Spleen (tissue), 11 donors: Measurements from ENCODE around the gene POU2F3. TPM values are rescaled to one million over a fixed set of nuclear protein-coding genes. Genes with fewer than 3 reads are reported as not detected.

Experiments
- DNase-seq: peaks from one replicate; pipeline ENCODE4 v3.0.0-alpha.2; 2020
- H3K27ac ChIP-seq, 8 donors: fragments of 200-600 bp; sonication (generic) in 7 of 8; 1 replicate in 4 of 8; 2 replicates in 4 of 8; pipeline versions ENCODE4 v1.5.0 to v1.8.0; 2016 to 2021; ENCODE audit warnings: inconsistent platforms in 4 of 8, mild to moderate bottlenecking in 4 of 8, moderate library complexity in 1 of 8
- H3K27me3 ChIP-seq, 7 donors: fragments of 200-600 bp; sonication (generic) in 6 of 7; replicated peaks in 1 of 7; 1 replicate in 4 of 7; 2 replicates in 3 of 7; pipeline versions ENCODE4 v1.5.0 to v1.8.0; 2016 to 2021; ENCODE audit warnings: inconsistent platforms in 3 of 7, mild to moderate bottlenecking in 1 of 7
- H3K36me3 ChIP-seq, 6 donors: fragments of 200-600 bp; sonication (generic) in 5 of 6; 1 replicate in 4 of 6; 2 replicates in 2 of 6; pipeline versions ENCODE4 v1.5.0 to v1.8.0; 2016 to 2021; ENCODE audit warnings: inconsistent platforms in 2 of 6
- H3K4me1 ChIP-seq, 6 donors: fragments of 200-600 bp; sonication (generic) in 5 of 6; 1 replicate in 3 of 6; 2 replicates in 3 of 6; pipeline versions ENCODE4 v1.5.0 to v1.8.0; 2016 to 2021; ENCODE audit warnings: inconsistent platforms in 3 of 6
- H3K4me3 ChIP-seq, 8 donors: fragments of 200-600 bp; sonication (generic) in 7 of 8; 1 replicate in 4 of 8; 2 replicates in 4 of 8; pipeline versions ENCODE4 v1.5.0 to v1.8.0; 2016 to 2021; ENCODE audit warnings: inconsistent platforms in 4 of 8, mild to moderate bottlenecking in 4 of 8, moderate library complexity in 2 of 8
- H3K9me3 ChIP-seq, 8 donors: fragments of 200-600 bp; sonication (generic) in 7 of 8; 1 replicate in 4 of 8; 2 replicates in 4 of 8; pipeline versions ENCODE4 v1.5.0 to v1.8.0; 2016 to 2021; ENCODE audit warnings: inconsistent platforms in 4 of 8
- POLR2A ChIP-seq, 3 donors: fragments of 450-650 bp; IDR thresholded peaks; one replicate each; pipeline ENCODE4 v1.5.1; 2017; ENCODE audit warnings: antibody characterized with exemption in 3 of 3, mild to moderate bottlenecking in 1 of 3
- POLR2AphosphoS5 ChIP-seq, 3 donors: sonication (generic); formaldehyde crosslinking; IDR thresholded peaks; one replicate each; pipeline ENCODE4 v1.5.1; 2017; ENCODE audit warnings: antibody characterized with exemption in 3 of 3
- WGBS, 5 donors: extraction: QIAGEN DNeasy Blood & Tissue Kit in 3 of 5; methylation state at CpG; one replicate each; pipeline versions ENCODE4 v1.1.5 to v1.1.7; 2013 to 2018; 5-methylcytosine and 5-hydroxymethylcytosine counted together
- intact Hi-C: fragments of 100-400 bp; cut with DNase I; formaldehyde crosslinking; loops from one replicate; pipeline ENCODE4 v1.15.0; 2023; ENCODE audit warnings: low total_unique reads
- polyA plus RNA-seq, 3 donors: library from polyadenylated mRNA; stranded (reverse); fragments of 200-250 nt; gene quantifications; one replicate each; pipeline ENCODE4 v1.2.1, GENCODE V29; 2013
- total RNA-seq, 7 donors: library from RNA; depleted of rRNA in 3 of 7; stranded (reverse); fragments of >200 nt in 3 of 7; fragmentation: NEBNext Ultra II Directional in 4 of 7; extraction: Animal tissue kit (Norgen Biotek cat#: 25700) in 4 of 7; gene quantifications; one replicate each; pipeline versions ENCODE4 v1.1.0 to v1.2.1, GENCODE V29; 2016 to 2021
- TF ChIP-seq, protein P1 (sequence below), 11 experiments: fragments of 200-600 bp in 7 of 11; fragments of 450-650 bp in 4 of 11; sonication (generic) in 4 of 11; IDR thresholded peaks in 8 of 11; conservative IDR thresholded peaks in 3 of 11; 1 replicate in 7 of 11; 2 replicates in 4 of 11; pipeline versions ENCODE4 v1.4.0 to v1.8.0; 2016 to 2021; ENCODE audit warnings: antibody characterized with exemption in 11 of 11, inconsistent platforms in 4 of 11, mild to moderate bottlenecking in 1 of 11
- donor health status: healthy with polysubstance abuse.
- donor health status: DM: no; HTN: no; CAD: no; lungs with moderate emphysema.
- donor health status: DM: no; HTN: no; CAD: no.
- donor health status: Bipolar disorder and iron deficiency.
- donor health status: healthy.
- donor health status: DM: no; HTN: no; CAD: no.
- donor health status: DM: yes; HTN: yes; CAD: no.

POU2F3 gene
- total and polyA plus RNA-seq, 10 donors = 0.04 to 0.27 (median 0.19) TPM; not detected in 4

DNA sequence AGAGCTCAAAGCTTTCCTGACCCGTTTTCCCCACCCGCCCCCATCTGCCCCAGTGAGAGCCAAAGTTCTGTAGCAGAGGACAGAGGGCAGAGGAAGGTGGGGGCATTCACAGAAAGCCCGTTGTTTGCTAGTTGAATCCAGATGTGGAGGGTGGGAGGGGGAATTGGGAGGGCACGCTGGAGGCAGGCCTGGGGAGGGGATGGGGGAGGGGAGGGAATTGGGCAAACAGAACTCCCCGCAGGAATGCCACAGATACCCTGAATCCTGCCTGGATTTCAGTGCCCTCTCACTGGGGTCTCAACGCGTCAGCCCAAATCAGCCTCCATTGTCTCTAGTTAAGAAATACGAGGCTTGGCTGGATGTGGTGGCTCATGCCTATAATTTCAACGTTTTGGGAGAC, 42.0 kb upstream of the POU2F3 start:
- no peak for DNase-seq
- intact Hi-C loops = no loop called here
- peaks cover 0 to 3% (median 0%) of the 10 kb centered on the region in 6 donors for H3K4me1 ChIP-seq
- TF ChIP-seq POLR2A (IDR thresholded peaks at IDR 0.05) (no peak), POLR2AphosphoS5 (IDR thresholded peaks at IDR 0.05) (no peak)
- TF ChIP-seq, protein P1, sequence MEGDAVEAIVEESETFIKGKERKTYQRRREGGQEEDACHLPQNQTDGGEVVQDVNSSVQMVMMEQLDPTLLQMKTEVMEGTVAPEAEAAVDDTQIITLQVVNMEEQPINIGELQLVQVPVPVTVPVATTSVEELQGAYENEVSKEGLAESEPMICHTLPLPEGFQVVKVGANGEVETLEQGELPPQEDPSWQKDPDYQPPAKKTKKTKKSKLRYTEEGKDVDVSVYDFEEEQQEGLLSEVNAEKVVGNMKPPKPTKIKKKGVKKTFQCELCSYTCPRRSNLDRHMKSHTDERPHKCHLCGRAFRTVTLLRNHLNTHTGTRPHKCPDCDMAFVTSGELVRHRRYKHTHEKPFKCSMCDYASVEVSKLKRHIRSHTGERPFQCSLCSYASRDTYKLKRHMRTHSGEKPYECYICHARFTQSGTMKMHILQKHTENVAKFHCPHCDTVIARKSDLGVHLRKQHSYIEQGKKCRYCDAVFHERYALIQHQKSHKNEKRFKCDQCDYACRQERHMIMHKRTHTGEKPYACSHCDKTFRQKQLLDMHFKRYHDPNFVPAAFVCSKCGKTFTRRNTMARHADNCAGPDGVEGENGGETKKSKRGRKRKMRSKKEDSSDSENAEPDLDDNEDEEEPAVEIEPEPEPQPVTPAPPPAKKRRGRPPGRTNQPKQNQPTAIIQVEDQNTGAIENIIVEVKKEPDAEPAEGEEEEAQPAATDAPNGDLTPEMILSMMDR (IDR thresholded peaks at IDR 0.05 in 8 of 11, conservative IDR thresholded peaks at IDR 0.05 in 3 of 11) = no peak
- H3K27me3 ChIP-seq = peaks cover 0 to 15% (median 0%) of the 10 kb centered on the region in 7 donors
- no peak overlapping the region for H3K4me3 ChIP-seq
- H3K36me3 ChIP-seq = no peaks in the 10 kb centered on the region
- 79 to 86% (median 85%) methylated on average over 9 of the region's 9 CpGs for WGBS, 5 donors
- H3K9me3 ChIP-seq = no peaks in the 10 kb centered on the region
- no peak overlapping the region for H3K27ac ChIP-seq

DNA sequence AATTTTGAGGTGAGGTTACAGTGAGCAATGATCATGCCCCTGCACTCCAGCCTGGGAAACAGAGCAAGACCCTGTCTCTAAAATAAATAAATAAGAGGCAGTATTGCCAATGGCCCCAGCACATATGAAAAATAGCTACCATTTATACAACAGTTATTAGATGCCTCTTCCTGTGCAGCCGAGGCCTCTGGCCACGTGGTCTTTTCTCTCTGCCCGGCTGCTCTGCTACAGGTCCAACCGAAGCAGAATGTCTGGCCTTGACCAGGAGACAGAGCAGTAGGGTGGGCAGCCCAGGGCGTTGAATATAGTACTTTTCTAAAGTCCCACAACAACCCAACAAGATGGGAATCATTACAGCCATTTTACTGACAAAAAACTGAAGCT, 41.5 kb upstream of the POU2F3 start:
- no peak for TF ChIP-seq POLR2AphosphoS5 (IDR thresholded peaks at IDR 0.05)
- TF ChIP-seq, protein P1 (IDR thresholded peaks at IDR 0.05 in 8 of 11, conservative IDR thresholded peaks at IDR 0.05 in 3 of 11) = no peak
- no peak for TF ChIP-seq POLR2A (IDR thresholded peaks at IDR 0.05)
- H3K36me3 ChIP-seq = no peaks in the 10 kb centered on the region
- WGBS, 5 donors = 48 to 72% (median 63%) methylated on average over 5 of the region's 5 CpGs
- intact Hi-C loops = no loop called here
- H3K4me1 ChIP-seq = peaks cover 0 to 3% (median 0%) of the 10 kb centered on the region in 6 donors
- H3K27ac ChIP-seq = no peak overlapping the region
- peaks cover 0 to 15% (median 0%) of the 10 kb centered on the region in 7 donors for H3K27me3 ChIP-seq
- peak; percentile 18 for DNase-seq
- H3K4me3 ChIP-seq = no peak overlapping the region
- no peaks in the 10 kb centered on the region for H3K9me3 ChIP-seq

DNA sequence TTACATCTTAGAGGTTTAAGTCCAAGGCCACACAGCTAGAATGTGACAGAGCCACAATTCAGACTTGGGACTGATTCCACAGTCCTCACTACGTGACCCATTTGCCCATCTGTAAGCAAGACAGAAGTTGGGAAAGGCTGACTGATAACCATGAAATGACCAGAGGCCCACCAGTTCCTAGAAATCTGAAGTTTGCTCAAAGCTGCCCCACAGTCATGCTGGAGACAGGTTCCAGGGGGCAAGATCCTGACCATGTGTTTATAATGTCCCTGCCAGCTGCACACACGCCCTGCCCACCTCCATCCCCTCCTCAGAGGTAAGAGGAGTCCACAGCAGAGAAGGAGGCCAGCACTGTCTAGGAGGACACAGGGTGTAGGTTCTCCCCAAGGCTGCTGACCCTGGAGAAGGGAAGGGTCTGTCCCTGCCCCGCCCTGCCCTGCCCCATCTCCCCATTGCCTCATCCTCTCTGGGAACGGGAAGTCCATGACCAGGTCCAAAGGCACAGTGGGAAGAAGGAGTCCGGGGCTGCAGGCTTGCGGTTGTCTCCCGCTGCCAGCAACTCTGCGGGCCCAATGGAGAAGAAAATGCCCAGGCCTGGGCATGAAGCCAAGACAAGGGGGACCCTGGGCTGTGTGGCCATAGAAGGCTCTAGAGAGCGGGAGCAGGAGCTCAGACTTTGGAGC, 41.0 kb upstream of the POU2F3 start:
- peaks cover 0 to 3% (median 0%) of the 10 kb centered on the region in 6 donors for H3K4me1 ChIP-seq
- H3K4me3 ChIP-seq = no peak overlapping the region
- intact Hi-C loops = no loop called here
- peaks cover 0 to 15% (median 0%) of the 10 kb centered on the region in 7 donors for H3K27me3 ChIP-seq
- DNase-seq = peak; percentile 51
- TF ChIP-seq POLR2AphosphoS5 (IDR thresholded peaks at IDR 0.05) (no peak), POLR2A (IDR thresholded peaks at IDR 0.05) (no peak)
- TF ChIP-seq, protein P1 (IDR thresholded peaks at IDR 0.05 in 8 of 11, conservative IDR thresholded peaks at IDR 0.05 in 3 of 11) = no peak
- no peaks in the 10 kb centered on the region for H3K36me3 ChIP-seq
- WGBS, 5 donors = 76 to 87% (median 83%) methylated on average over 8 to 9 of the region's 9 CpGs
- no peak overlapping the region for H3K27ac ChIP-seq
- no peaks in the 10 kb centered on the region for H3K9me3 ChIP-seq

DNA sequence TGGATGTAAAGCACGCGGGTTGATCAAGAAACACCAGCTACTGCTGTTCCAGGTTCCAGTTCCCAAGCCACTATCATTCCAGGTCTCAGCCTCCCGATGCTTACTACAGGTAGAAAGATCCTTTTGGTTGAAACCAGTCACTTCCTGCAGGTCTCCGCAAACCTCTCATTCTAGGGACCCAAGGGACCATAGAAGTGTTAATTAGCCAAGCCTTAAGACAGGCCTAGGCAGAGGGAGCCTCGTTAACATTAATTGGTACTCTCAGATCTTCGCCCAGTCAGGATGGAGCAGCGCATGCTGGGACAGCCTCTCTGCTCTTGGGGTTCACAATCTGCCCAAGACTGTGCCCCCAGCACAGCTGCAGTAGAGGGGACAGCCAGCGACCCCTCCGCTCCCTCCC, 40.3 kb upstream of the POU2F3 start:
- TF ChIP-seq POLR2AphosphoS5 (IDR thresholded peaks at IDR 0.05) (no peak), POLR2A (IDR thresholded peaks at IDR 0.05) (no peak)
- TF ChIP-seq, protein P1 (IDR thresholded peaks at IDR 0.05 in 8 of 11, conservative IDR thresholded peaks at IDR 0.05 in 3 of 11) = no peak
- no peak overlapping the region for H3K27ac ChIP-seq
- peak; percentile 31 for DNase-seq
- H3K9me3 ChIP-seq = no peaks in the 10 kb centered on the region
- 80 to 92% (median 88%) methylated on average over 6 to 9 of the region's 9 CpGs for WGBS, 5 donors
- intact Hi-C loops = no loop called here
- peaks cover 0 to 3% (median 0%) of the 10 kb centered on the region in 6 donors for H3K4me1 ChIP-seq
- peaks cover 0 to 15% (median 0%) of the 10 kb centered on the region in 7 donors for H3K27me3 ChIP-seq
- H3K36me3 ChIP-seq = no peaks in the 10 kb centered on the region
- no peak overlapping the region for H3K4me3 ChIP-seq
